Embryonic facial prominence (tissue), 1 donor: ENCODE data around the gene APAF1.
"Not testable (repeated sequence)": the region's sequence is repeated elsewhere in the genome, so short reads cannot be mapped to it uniquely, and the experiment has no call there.

Experiments
- DNase-seq: peaks from one replicate; pipeline ENCODE4 v3.0.0-alpha.2; 2016; ENCODE audit errors: extremely low spot score

Gene APAF1, protein sequence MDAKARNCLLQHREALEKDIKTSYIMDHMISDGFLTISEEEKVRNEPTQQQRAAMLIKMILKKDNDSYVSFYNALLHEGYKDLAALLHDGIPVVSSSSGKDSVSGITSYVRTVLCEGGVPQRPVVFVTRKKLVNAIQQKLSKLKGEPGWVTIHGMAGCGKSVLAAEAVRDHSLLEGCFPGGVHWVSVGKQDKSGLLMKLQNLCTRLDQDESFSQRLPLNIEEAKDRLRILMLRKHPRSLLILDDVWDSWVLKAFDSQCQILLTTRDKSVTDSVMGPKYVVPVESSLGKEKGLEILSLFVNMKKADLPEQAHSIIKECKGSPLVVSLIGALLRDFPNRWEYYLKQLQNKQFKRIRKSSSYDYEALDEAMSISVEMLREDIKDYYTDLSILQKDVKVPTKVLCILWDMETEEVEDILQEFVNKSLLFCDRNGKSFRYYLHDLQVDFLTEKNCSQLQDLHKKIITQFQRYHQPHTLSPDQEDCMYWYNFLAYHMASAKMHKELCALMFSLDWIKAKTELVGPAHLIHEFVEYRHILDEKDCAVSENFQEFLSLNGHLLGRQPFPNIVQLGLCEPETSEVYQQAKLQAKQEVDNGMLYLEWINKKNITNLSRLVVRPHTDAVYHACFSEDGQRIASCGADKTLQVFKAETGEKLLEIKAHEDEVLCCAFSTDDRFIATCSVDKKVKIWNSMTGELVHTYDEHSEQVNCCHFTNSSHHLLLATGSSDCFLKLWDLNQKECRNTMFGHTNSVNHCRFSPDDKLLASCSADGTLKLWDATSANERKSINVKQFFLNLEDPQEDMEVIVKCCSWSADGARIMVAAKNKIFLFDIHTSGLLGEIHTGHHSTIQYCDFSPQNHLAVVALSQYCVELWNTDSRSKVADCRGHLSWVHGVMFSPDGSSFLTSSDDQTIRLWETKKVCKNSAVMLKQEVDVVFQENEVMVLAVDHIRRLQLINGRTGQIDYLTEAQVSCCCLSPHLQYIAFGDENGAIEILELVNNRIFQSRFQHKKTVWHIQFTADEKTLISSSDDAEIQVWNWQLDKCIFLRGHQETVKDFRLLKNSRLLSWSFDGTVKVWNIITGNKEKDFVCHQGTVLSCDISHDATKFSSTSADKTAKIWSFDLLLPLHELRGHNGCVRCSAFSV (N-terminal part only)

DNA sequence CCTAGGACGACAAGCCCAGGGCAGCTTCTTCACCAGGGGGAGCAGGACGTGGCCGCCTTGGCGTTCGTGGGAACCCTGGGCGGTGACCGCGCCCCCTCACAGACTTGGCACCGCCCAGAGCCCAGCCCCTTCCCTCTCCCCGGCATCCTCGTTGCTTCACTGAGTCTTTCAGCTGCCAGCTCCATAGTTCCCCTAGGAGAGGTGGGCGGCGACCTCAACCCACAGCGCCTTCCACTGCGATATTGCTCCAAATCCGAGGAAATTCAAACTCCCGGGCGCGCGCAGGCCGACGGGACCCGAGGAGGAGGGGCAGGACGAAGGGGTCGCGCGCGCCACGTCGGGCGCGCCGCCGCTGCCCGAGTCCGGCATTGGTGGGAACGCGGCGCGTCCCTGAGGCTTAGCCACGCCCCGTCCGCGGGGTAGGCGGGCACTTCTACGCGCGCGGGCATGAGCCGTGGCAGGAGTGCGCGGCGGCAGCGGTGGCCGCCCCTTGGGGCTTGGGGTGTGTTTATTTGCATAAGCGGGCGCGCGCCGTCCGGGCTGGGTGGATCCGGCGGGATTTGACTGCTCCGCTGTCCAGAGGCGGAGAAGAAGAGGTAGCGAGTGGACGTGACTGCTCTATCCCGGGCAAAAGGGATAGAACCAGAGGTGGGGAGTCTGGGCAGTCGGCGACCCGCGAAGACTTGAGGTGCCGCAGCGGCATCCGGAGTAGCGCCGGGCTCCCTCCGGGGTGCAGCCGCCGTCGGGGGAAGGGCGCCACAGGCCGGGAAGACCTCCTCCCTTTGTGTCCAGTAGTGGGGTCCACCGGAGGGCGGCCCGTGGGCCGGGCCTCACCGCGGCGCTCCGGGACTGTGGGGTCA is at the start of gene APAF1, which contains the start of gene IKBIP:
APAF1 (plus strand) TSS at position 579 of the 860 bp plus-strand sequence. CDS start 3,070 bp downstream, outside the sequence.
IKBIP (minus strand) TSS at position 77 of the 860 bp plus-strand sequence. CDS start 87 bp downstream, outside the sequence.
- DNase-seq: peak; percentile 83

DNA sequence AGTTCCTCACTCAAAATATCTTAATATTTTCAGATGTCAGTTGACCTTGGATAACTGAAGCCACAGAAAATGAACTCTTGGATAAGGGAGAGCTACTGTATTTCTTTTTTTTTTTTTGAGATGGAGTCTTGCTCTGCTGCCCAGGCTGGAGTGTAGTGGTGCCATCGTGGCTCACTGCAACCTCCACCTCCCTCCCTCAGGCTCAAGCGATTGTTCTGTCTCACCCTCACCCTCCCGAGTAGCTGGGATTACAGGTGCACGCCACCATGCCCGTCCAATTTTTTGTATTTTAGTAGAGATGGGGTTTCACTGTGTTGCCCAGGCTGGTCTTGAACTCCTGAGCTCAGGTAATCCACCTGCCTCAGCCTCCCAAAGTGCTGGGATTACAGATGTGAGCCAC is 47.8 kb upstream of the APAF1 start:
- DNase-seq: not testable (repeated sequence)

DNA sequence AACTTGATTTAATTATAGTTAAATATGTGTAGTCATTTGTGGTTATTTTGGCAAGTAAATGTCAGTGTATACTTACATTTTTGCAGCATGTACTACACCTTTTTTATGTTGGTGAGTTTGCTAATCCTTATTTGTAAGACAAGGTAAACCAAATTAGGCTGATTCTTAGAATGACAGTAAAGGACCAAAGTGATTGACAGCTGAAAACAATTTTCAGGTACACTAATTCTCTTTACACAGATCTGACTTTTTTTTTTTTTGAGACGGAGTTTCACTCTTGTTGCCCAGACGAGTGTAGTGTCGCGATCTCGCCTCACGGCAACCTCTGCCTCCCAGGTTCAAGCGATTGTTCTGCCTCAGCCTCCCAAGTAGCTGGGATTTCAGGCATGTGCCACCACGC is 43.2 kb upstream of the APAF1 start:
- no peak for DNase-seq

DNA sequence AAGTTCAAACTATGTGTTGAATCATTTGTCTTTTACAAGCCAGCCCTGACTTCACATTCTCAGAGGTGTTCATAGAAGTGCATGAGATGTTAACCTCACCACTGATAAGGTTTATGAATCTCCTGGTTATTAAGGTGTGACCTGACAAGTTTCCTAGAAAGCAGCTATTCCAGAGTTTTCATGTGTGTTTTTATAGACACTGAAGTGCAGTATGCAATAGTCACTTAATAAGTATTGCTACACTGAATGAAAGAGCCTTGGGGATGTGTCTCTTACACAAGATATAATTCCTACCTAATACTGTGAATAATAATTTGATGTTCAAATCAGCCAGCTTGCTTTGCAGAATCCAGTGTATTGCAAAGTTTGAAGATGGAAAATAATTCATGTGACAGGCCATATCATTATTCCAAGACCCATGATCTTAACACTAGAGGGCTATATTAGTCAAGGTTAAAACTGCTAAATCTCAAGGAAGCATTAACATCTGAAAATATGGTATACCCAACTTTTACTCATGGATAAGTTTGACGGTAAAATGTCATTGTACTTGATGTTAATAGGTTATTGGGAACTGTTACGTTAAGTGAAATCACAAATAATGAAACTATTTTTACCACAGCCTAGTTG is 38.6 kb upstream of the APAF1 start:
- no peak for DNase-seq

DNA sequence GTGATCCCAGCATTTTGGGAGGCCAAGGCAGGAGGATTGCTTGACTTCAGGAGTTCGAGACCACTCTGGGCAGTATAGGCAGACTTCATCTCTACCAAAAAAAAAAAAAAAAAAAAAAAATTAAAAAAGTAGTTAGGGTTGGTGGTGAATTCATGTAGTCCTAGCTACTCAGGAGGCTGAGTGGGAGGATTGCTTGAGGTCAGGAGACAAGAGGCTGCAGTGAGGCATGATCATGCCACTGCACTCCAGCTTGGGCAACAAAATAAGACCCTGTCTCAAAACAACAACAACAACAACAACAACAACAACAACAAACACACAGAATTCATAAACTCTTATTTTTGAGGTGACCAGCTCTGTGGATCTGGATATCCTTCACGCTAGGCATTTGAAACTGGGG is 34.5 kb upstream of the APAF1 start:
- no peak for DNase-seq

DNA sequence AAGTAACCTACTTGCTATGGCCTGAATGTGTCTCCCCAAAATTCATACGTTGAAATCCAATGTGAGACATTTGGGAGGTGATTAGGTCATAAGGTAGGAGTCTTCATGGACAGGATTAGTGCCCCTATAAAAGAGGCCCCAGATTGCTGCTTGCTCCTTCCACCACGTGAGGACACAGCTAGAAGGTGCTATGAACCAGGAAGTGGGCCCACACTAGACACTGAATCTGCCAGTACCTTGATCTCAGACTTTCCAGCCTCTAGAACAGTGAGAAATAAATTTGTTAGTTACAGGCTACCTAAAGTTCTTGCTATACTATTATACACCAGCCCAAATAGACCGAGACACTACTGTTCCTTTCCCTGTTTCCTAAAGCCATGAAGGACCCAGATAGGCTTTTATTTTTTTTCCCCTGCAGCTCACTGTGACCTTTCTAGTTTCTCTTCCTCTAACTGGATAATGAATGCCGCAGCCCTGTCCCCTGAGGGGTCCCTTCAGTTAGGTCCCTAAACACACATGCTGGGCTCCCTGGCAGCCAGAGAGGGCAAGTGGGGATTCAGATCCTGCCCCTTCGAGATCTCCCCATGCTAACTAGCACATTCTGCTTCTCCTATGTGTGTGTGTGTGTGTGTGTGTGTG is 32.3 kb upstream of the APAF1 start:
- no peak for DNase-seq

DNA sequence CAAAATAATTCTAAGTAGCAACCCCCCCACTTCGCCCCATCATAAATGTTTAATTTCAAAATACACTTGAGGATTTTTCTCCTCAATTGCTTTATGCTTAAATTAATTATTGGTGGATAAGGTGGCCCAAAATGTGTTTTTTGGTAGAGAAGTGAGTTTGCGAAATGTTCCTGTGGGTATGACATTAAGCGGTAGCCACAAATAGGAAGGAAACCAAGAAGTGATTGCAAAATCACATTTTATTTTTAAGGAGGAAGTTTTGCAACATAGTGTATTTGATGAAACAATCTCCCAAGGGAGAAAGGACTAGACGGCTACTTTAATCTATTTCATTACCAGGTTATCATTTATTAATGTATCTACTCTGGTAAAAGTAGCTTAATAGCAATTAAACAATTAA is 26.1 kb upstream of the APAF1 start:
- no peak for DNase-seq

DNA sequence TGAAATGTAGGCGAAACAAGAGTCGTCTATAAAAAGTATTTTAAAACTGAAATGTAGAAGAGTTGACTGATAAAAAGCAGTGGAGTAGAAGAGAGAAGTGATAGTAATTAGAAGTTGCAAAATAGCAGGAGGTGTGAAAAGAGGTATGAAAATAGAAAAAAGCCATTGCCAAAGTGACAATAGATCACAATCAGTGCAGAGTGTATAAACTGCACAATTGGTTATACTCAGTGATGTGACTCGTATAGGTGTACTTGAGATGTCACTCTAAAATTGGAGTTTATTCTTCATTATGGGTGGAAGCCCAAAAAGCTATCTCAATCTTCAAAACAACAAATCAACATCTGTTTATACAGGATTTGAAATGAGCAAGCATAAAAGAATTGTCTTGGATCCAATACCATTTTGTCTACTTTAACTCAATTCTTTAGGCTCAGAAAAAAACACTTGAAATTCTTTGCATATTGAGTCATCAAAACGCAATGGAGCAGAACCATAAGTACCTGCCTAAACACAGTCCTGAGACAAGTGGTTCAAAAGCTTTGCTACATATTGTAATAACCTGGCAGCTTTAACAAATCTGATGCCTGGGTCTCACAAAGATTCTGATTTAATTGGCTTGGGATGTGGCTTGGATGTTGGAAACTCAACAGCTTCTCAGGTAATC is 9.3 kb upstream of the APAF1 start:
- DNase-seq: no peak

DNA sequence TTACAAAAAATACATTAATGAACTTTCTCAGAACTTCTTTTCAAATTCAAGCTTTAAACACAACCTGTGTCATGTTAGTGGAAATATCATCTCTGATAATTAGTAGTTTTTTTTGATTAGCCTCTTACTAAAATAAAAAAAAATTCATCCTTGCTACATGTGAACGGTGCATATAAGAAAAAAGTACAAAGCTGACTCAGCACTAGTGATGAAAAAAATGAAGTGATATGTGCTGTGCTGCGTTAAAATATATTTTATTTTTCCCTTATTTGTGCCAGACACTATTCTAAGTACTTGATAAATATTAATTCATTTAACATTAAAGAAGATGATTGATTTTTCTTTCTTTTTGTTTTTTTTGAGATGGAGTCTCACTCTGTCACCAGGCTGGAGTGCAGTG is 8.0 kb upstream of the APAF1 start:
- no peak for DNase-seq

DNA sequence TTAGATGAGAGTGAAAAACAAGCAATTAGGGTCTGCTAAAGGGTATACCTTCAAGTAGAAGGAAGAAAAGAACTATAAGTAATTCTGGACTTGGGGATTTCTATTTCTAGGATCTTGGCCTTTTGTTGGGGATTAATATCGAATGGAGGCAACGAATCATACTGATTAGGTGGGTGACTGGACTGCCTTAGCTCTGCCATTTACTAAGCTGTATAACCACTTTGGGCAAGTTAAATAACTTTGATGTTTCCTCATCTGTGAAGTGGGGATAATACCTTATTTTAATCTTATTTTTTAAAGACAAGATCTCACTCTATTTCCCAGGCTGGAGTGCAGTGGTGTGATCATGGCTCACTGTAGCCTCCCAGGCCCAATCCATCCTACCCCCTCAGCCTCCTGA is 7.1 kb upstream of the APAF1 start:
- DNase-seq: no peak

DNA sequence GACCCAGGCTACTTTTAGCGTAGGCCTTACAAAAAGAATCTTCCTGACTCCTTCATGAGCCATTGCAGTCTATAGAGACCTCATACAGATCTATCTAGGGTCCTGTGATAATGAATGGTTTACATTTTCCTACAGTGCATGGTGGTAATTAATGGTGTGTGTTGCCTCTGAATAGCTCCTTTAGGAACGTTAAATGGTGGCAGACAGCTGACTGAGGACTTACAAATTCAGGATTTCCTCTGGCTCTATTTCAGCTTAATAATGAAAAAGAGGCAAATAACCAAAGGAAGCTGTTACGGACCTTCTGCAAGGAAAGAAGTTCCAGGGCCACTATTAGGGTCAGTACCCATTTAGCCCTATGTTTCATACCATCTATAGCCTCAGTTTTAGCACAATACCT is 5.6 kb upstream of the APAF1 start:
- DNase-seq: no peak

DNA sequence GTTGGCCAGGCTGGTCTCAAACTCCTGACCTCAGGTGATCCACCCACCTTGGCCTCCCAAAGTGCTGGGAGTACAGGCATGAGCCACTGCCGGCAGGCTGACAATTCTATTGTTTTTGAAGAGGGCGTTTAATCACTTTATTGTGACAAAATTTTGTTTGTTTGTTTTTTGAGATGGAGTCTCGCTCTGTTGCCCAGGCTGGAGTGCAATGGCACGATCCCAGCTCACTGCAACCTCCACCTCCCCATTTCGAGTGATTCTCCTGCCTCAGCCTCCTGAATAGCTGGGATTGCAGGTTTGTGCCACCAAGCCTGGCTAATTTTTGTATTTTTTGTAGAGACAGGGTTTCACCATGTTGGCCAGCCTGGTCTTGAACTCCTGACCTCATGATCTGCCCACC is 2.3 kb upstream of the APAF1 start:
- DNase-seq: not testable (repeated sequence)

DNA sequence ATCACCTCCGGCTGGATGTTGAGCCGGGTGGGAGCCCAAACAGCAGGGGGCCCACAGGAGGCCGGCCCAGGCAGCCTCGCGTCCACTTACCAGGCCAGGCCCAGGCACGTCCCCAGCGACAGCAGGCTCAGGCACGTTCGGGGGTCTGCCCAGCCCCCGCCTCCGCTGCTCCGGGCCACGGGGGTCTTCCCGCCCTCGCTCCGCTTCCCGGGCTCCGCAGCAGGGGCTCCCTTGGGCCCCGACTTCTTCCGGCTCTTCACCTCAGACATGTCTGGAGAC is 718 bp upstream of the APAF1 start:
- DNase-seq: peak; percentile 16

DNA sequence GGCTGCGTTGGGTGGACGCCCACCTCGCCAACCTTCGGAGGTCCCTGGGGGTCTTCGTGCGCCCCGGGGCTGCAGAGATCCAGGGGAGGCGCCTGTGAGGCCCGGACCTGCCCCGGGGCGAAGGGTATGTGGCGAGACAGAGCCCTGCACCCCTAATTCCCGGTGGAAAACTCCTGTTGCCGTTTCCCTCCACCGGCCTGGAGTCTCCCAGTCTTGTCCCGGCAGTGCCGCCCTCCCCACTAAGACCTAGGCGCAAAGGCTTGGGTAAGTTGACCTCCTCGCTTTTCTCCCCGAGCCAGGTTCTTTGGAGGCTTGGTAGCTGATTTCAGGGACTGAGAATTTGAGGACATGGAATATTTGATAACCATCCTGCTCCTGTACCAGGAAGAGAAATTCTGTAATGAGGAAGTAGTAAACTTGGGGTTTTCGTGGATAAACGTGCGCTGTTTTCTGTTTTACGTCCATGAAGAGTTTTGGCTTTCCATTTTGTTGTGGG is 530 bp downstream of the APAF1 start:
- DNase-seq: no peak

DNA sequence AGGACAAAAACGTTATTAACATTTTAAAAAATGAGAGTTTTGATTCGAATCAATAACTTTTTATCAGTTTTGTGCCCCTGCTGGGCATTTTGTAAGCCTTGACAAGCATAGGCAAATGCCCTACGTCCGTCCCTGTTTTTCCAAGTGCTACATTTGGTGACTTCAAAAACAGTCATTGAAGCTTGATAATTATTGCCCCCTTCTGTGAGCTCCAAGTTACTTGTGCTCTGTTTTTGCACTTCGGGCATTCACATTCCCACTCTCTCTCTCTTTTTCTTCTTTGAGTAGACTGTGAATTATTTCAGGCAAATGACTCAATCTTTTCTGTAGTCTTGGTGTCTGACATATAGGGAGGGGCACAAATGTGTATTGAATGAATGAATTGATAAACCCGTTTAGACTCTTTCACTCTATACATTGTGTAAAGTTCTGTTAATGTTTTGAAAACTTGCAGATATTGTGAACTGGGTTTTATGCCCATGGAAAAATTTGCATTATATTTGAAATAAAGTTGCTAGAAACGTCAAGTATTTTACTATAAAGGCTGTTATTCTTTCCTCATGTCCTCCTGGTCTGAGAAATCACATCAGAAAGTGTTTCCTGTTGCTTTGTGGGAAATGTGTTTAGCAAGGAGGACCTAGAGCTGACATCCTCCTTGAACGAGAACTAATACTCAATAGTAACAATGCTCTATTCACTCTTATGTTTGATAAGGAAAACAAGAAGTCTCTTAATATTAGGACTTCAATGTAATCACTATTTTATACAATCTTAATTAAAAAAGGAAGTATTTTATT is 1.4 kb downstream of the APAF1 start:
- no peak for DNase-seq

DNA sequence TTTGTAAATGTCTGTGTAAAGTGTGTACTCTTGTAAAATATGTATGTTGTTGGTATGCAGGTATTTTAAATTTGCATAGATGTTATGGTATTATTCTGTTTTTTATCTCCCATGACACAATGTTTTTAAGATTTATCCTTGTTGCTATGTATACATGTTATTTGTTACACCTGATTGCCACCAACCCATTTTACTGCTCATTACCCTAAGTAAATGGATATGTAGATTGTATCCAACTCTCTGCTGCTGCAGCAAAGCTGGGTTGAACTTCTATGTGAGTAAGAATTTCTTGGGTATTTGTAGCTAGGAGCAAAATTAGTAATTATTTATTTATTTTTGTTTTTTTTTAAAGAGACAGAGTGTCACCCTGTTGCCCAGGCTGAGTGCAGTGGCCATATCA is 6.2 kb downstream of the APAF1 start:
- DNase-seq: no peak

DNA sequence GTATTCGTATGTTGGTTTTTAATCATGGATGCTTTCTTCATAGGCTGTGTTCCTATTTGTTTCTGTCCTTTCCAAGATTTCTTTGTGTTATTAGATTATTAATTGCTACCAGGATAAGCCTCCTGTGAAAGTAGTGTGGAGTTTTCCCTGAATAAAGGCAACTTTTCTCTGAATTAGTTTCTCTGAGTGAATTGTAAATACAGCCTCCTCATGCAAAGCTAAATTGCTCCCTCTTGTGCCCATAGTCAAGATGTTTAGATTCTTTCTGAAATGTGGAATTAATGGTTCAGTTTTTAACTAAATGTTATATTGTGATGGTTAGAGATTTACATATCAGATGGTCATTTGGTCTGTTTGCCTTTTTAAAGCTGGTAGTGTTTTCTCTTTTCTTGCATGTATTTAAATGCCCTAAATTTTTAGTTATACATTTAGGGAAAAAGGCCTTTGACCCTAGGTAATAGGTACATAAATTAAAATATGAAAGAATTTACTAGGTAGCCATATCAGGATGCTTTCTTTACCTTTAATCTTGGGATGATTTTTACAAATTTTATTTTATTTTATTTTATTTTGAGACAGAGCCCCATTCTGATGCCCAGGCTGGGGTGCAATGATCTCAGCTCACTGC is 8.9 kb downstream of the APAF1 start:
- peak; percentile 68 for DNase-seq

DNA sequence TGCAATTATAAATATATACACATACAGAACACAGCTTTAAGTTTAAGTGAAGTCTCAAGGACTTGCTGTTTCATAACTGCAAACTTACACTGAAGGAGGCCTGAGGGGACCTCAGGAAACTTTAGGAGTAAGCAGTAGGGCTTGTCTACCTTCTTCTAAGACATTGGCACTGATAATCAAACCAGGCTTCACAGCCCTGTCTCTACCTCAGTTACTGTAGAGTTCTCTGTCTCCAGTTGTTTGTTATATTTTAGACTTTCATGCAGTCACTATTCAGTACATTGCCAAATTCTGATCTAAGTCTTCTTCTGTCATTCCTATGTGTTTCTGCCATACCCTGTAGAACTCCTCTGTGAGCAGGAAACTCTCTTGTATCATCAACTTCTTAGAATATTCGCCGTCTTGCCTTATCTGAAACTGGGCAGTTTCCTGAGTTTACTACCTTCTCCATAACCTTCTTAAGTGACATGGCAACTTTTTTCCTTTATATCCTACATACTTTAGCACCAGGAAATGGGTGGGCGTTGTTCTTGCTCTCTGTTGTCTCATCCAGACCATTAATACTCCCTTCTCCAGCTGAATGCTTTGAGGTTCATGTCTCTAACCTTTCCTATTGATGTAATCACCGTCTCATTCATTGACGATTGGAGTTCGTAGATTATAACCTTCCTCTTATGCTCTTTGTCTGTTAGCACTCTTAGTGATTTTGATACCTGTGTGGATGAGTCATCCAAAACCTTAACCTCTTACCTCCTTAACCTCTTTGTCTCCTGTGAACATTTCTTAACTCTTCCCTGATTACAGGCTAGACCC is 11.4 kb downstream of the APAF1 start:
- no peak for DNase-seq
